SK-N-MC (cell line): ENCODE data around the gene FHIT.

Experiments
- EZH2 ChIP-seq: fragments of 200-600 bp; sonication (generic); IDR thresholded peaks from one replicate; pipeline ENCODE4 v1.6.1; 2017; ENCODE audit warnings: antibody characterized with exemption
- FOXP2 ChIP-seq: optimal IDR thresholded peaks from 2 replicates; pipeline ENCODE3; 2011; ENCODE audit warnings: mild to moderate bottlenecking, moderate library complexity; ENCODE audit not compliant: insufficient read depth; ENCODE audit errors: extremely low read length, control extremely low read depth
- POLR2AphosphoS5 ChIP-seq: IDR thresholded peaks from 2 replicates; pipeline ENCODE4 v1.6.1; 2012; ENCODE audit warnings: mild to moderate bottlenecking, low read depth, low read length, borderline replicate concordance

DNA sequence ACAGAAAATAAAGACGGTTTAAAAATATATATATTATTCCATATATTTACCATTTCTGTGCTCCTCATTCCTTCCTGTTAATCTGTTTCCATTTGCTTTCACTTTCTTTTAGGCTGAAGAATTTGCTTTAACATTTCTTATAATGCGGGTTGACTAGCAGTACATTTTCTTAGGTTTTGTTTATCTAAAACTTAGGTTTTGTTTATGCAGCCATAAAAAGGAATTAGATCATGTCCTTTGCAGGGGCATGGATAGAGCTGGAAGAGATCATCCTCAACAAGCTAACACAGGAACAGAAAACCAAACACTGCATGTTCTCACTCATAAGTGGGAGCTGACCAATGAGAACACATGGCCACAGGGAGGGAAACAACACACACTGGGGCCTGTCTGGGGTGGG is 578.1 kb downstream of the FHIT start:
- TF ChIP-seq POLR2AphosphoS5 (no peak), EZH2 (no peak), FOXP2 (no peak)
